Upper lobe of right lung (tissue), 1 donor: ENCODE results near the gene VPS9D1. TPM values are rescaled to one million over a fixed set of nuclear protein-coding genes. Genes with fewer than 3 reads are reported as not detected.

ENCODE experiments used
- ATAC-seq: fragments of 200-7000 bp; cut with Tn5 transposase; one replicate; pipeline ENCODE4 v1.9.1; 2020; ENCODE audit warnings: mild to moderate bottlenecking, moderate library complexity
- DNase-seq: peaks from one replicate; pipeline ENCODE4 v3.0.0-alpha.2; 2020
- H3K27ac ChIP-seq: fragments of 200-600 bp; one replicate; pipeline ENCODE4 v1.8.0; 2022
- H3K27me3 ChIP-seq: fragments of 200-600 bp; one replicate; pipeline ENCODE4 v1.8.0; 2022; ENCODE audit warnings: mild to moderate bottlenecking
- H3K36me3 ChIP-seq: fragments of 200-600 bp; one replicate; pipeline ENCODE4 v1.8.0; 2022
- H3K4me1 ChIP-seq: fragments of 200-600 bp; one replicate; pipeline ENCODE4 v1.8.0; 2022
- H3K4me3 ChIP-seq: fragments of 200-600 bp; one replicate; pipeline ENCODE4 v1.8.0; 2022; ENCODE audit warnings: mild to moderate bottlenecking
- H3K9me3 ChIP-seq: fragments of 200-600 bp; one replicate; pipeline ENCODE4 v1.8.0; 2022
- intact Hi-C: fragments of 100-400 bp; cut with DNase I; formaldehyde crosslinking; loops from one replicate; pipeline ENCODE4 v1.11.0; 2022
- total RNA-seq: library from RNA; stranded (reverse); fragmentation: NEBNext Ultra II Directional; extraction: Animal tissue kit (Norgen Biotek cat#: 25700); gene quantifications from one replicate; pipeline ENCODE4 v1.2.1, GENCODE V29; 2021
- TF ChIP-seq, protein P1 (sequence below): fragments of 200-600 bp; IDR thresholded peaks from one replicate; pipeline ENCODE4 v1.8.0; 2022; ENCODE audit warnings: antibody characterized with exemption
- donor health status: DM: no; HTN: yes; CAD: no; lungs with severe emphysema.

The VPS9D1 gene
- total RNA-seq, 1 donor from 2014 or later = 15.7 TPM

DNA sequence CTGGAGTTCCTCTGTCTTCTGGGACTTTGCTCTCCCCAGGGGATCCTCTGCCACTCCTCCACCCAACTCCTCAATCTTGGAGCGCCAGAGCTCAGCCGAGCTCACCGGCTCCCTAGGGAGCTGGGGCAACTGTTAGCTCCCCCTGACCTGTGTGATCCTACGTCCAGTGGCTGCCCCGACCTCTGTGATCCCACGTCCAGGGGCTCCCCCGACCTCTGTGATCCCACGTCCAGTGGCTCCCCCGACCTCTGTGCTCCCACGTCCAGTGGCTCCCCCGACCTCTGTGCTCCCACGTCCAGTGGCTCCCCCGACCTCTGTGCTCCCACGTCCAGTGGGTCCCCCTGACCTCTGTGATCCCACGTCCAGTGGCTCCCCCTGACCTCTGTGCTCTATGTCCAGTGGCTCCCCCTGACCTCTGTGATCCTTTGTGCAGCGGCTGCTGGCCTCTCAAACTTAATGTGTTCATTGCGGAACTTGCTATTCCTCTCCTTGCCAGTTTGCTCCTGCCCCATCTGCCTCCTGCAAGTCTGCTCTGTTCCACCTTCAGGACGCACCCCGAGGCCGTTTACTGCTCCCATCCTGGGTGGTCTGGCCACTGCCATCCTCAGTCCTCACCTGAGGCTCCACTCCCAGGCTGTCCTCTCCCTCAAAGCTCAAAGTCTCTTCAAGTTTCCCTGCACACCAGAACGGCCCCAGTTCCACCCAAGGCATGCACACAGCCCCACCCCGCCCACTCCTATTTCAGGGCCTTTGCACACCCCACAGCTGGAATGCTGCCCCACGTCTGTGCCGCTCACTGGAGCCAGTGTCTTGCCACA lies 2.8 kb downstream of the VPS9D1 start:
- ATAC-seq = no peak
- H3K36me3 ChIP-seq = peaks cover under 1% of the 10 kb centered on the region
- peaks cover 20% of the 10 kb centered on the region for H3K4me1 ChIP-seq
- TF ChIP-seq, protein P1, sequence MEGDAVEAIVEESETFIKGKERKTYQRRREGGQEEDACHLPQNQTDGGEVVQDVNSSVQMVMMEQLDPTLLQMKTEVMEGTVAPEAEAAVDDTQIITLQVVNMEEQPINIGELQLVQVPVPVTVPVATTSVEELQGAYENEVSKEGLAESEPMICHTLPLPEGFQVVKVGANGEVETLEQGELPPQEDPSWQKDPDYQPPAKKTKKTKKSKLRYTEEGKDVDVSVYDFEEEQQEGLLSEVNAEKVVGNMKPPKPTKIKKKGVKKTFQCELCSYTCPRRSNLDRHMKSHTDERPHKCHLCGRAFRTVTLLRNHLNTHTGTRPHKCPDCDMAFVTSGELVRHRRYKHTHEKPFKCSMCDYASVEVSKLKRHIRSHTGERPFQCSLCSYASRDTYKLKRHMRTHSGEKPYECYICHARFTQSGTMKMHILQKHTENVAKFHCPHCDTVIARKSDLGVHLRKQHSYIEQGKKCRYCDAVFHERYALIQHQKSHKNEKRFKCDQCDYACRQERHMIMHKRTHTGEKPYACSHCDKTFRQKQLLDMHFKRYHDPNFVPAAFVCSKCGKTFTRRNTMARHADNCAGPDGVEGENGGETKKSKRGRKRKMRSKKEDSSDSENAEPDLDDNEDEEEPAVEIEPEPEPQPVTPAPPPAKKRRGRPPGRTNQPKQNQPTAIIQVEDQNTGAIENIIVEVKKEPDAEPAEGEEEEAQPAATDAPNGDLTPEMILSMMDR = no peak
- no peaks in the 10 kb centered on the region for H3K9me3 ChIP-seq
- no peak overlapping the region for H3K4me3 ChIP-seq
- intact Hi-C loops = no loop called here
- peaks cover 3% of the 10 kb centered on the region for H3K27me3 ChIP-seq
- H3K27ac ChIP-seq = no peak overlapping the region
- DNase-seq = no peak

DNA sequence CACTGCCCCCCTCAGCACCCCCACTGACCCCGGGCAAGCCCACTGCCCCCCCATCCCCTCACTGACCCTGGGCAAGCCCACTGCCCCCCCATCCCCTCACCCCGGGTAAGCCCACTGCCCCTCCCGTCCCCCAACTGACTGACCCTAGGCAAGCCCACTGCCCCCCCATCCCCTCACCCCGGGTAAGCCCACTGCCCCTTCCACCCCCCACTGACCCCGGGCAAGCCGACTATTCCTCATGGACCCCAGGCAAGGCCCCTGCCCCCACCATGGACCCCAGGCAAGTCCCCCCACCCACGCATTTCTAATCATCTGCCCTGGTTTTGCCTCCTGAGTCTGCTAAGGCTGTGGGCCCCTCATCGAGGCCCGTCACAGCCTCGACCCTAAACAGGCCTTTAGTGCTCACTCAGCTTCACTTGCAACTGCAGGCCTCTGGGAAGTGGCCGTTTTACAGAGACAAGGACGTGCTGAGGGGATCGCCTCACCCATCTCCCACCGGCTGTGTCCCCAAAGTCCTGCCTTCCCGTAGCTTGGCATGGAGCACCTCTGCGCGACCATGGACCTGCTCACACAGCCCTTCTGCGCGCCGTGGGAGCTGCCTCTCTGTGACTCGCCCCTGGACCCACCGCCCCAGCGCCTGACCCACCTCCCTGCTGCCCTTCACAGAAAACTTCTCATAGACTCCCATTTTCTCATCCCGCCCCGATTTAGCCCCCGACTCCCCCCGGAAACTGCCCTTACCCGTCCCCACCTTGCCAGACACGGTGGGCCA lies 3.6 kb downstream of the VPS9D1 start:
- no peaks in the 10 kb centered on the region for H3K9me3 ChIP-seq
- DNase-seq (no peak), ATAC-seq (no peak)

DNA sequence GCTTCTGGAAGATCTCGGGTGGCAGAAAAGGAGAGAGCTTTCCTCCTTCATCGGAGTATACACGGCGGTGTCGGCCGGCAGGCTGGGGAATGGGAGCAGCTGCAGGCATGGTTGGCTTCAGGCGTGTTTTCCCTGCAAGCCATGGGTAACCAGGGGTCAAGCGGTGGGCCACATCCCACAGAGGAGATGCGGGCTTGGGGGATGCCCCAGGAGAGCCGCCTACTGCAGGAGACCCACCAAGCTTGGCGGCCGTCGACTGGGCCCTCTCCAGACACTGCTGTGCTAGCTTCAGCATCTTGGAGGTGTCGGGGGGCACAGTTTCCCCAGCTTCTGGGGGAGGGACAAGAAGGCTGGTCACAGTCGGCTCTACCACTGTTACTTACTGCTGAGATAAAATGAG lies 4.2 kb downstream of the VPS9D1 start:
- Histone ChIP-seq H3K4me1 (peaks cover 17% of the 10 kb centered on the region), H3K36me3 (no peaks in the 10 kb centered on the region), H3K4me3 (no peak overlapping the region), H3K9me3 (no peaks in the 10 kb centered on the region), H3K27me3 (peaks cover 7% of the 10 kb centered on the region), H3K27ac (no peak overlapping the region)
- ATAC-seq = no peak
- no peak for DNase-seq
- TF ChIP-seq, protein P1 = no peak
- intact Hi-C loops = no loop called here

More for the DNA sequence above, 3.6 kb downstream of the VPS9D1 start:
- Histone ChIP-seq H3K4me3 (no peak overlapping the region), H3K27ac (no peak overlapping the region), H3K36me3 (no peaks in the 10 kb centered on the region), H3K27me3 (peaks cover 7% of the 10 kb centered on the region), H3K4me1 (peaks cover 14% of the 10 kb centered on the region)
- TF ChIP-seq, protein P1 = no peak
- intact Hi-C loops = no loop called here

DNA sequence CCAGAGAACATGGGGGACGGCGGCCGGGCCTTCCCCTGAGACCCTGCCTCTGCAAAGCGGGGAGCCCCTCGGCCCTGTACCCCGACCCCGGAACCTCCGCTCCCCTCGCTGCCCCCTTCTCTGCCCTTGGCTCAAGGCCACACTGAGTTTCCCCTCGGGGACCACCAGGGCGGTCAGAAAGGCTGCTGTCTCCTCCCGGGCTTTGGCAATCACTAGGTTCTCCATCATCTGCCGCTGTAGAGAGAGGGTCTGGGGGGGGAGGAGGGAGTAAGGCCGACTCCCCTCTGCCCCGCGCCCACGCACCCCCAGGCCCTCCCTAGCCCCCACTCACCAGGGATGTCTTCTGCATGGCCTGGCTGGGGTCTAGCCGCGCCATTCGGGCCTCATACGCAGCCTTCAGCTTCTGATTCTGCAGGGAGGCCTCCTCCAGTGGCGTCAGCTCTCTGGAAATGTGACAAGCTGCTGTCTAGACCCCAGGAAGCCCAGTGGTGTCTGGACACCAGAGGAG lies 8.4 kb downstream of the VPS9D1 start:
- intact Hi-C loops = no loop called here
- Histone ChIP-seq H3K4me1 (peaks cover 4% of the 10 kb centered on the region), H3K27me3 (peaks cover 7% of the 10 kb centered on the region), H3K36me3 (no peaks in the 10 kb centered on the region), H3K27ac (no peak overlapping the region), H3K9me3 (no peaks in the 10 kb centered on the region), H3K4me3 (peak overlapping the region; percentile 26)
- ATAC-seq (no peak), DNase-seq (no peak)
- TF ChIP-seq, protein P1 = no peak

DNA sequence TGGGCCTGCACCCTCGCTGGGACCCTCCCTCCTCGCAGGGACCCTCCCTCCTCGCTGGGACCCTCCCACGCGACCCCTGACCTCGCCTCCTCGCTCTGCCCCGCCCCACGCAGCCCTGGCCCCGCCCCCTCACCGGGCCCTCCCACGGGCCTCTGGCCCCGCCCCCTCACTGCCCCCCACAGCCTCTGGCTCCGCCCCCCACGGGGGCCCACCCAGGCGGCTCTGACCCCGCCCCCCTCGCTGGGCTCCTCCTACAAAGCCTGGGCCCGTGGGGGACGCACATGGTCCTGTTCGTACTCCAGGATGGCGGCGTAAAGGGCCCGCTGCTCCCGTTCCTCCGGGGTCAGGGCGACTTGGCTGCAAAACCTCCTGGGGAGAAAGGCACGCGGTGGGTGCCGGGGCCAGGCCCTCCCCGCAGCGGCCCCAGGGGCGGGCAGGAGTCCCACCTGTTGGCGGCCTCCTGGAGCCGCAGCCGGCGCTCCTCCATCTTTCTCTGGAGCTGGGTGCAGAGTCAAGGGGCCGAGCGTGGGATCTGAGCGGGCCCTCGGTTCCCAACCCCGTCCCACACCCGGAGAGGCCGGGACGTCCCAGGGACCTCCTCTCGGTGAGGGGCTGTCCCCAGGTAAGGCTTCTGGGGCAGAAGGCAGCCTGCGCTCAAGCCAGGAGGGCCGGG lies 9.0 kb downstream of the VPS9D1 start:
- peak; percentile 78 for DNase-seq

More for the DNA sequence above, 9.0 kb downstream of the VPS9D1 start:
- Histone ChIP-seq H3K27ac (no peak overlapping the region), H3K36me3 (no peaks in the 10 kb centered on the region), H3K4me1 (peaks cover 4% of the 10 kb centered on the region), H3K27me3 (peaks cover 7% of the 10 kb centered on the region), H3K9me3 (no peaks in the 10 kb centered on the region), H3K4me3 (peak overlapping the region; percentile 26)
- peak; percentile 80 for ATAC-seq
- intact Hi-C loops = no loop called here
- TF ChIP-seq, protein P1 = no peak
